GM10266 (cell line): ENCODE data around the gene ARID5B.

ENCODE experiments used
- DNase-seq: peaks from one replicate; pipeline ENCODE4 v3.0.0; 2012; ENCODE audit errors: extremely low spot score
- CTCF ChIP-seq: IDR thresholded peaks from 2 replicates; pipeline ENCODE4 v1.5.1; 2012; ENCODE audit warnings: mild to moderate bottlenecking, low read depth; ENCODE audit not compliant: control insufficient read depth, insufficient read depth; ENCODE audit errors: missing control alignments

Gene ARID5B

DNA sequence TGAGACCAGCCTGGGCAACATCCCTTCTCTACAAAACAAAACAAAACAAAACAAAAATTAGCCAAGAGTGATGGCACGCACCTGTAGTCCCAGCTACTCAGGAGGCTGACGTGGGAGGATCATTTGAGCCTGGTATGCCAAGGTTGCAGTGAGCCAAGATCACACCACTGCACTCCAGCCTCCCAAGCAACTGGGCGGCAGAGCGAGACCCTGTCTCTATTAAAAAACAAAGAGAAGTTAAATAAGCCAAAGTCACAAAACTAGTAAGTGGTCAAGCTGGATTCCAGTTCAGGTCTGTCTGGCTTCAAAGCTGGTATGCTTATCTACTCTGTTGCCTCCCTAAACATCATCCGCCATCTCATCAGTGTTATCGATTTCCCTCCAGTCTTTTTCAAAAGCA, 110.8 kb downstream of the ARID5B start:
- TF ChIP-seq CTCF = no peak
- DNase-seq = no peak

DNA sequence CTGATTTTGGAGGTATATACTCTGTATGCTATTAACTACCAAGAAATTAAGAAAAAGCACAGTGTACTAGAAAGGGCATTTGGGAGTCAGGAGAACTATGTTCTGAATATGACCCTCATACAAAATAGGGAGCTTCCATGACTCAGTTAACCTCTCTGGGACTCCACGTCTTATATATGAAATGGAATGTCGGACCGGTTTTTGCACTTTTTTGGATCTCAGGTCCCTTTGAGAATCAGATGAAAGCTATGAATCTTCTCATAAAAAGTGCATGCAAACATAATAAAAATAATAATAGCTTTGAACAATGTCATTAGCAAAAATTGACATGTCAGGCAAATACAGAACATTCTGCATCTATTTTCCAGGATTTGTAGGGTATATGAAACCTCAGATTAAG, 113.0 kb downstream of the ARID5B start:
- no peak for TF ChIP-seq CTCF

GRCh38 chr10:62015994-62016393, 114.5 kb downstream of the ARID5B start:
- no peak for DNase-seq
- no peak for TF ChIP-seq CTCF

More for the DNA sequence above, 113.0 kb downstream of the ARID5B start:
- DNase-seq = no peak

DNA sequence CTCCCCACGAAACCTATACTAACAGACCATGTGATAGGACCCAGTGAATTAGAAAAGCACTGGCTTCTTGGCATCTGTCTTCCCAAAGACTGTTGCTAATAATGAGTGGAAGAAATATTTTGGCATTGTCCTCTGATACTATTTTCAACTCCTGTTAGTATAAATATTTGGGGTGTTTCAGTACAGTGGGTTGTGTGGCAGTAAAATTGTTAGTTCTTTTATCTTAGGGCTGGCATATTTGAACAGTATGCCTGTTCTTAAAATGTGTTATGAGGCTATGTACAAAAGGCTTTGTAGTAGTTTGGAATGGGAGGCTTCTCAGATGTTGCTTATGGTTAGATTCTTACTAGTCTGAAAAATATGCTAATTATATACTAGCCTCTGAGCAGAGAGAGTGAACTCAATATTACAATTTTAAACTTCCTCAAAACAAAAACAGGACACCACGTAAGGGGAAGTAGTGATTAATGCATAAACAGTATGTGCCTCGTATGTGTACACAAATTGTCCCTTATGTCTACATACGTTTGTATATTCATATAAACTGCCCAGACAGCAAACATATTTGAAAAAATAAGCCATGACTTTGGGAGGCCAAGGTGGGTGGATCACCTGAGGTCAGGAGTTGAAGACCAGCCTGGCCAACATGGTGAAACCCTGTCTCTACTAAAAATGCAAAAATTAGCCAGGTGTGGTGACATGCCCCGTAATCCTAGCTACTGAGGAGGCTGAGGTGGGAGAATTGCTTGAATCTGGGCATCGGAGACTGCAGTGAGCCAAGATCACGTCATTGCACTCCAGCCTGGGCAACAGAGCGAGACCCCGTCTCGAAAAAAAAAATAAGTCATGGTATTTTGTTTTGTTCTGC, 115.4 kb downstream of the ARID5B start:
- DNase-seq = no peak
- TF ChIP-seq CTCF = no peak

GRCh38 chr10:62017491-62017870, 116.0 kb downstream of the ARID5B start:
- no peak for TF ChIP-seq CTCF

DNA sequence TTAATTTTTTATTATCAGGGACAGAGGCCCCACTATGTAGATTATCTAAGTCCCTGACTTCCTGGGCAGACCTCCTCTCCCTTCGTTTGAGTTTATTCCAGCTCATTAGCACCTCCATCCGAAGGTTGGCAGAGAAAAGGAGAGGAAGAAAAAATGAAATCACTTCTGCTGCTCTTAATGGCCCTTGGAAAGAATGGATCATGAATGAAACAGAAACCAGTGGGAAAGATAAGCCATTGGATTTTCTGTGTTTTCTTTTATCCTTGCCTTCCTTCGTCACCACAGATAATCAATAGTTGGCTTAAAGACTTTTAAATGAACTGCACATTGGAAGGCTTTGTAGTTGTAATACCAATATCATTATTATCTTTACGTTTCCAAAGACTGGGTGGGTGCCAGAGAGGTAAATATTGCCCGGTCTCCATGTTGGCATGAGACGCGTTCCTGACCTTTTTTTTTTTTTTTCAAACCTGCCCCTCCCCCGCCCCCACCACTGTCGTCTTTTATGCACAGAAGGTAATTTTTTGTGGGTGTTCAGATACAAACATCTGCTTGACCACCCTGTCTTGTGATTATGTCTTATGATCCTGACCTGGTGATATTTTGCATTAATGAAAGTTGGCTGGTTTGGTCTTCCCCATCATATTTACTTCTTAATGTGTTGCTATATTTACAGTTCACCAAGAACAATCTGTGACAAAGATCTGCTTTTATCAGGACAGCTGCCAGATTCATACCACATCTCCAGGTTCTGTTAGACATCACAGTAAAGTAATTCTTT, 116.8 kb downstream of the ARID5B start:
- no peak for TF ChIP-seq CTCF
- no peak for DNase-seq

More at GRCh38 chr10:62017491-62017870, 116.0 kb downstream of the ARID5B start:
- no peak for DNase-seq
